HG02938 (cell line): ENCODE results near the gene SPATA19.

Source experiments
- ATAC-seq: cut with Tn5 transposase; IDR thresholded peaks from one replicate; pipeline ENCODE4 v1.9.1; 2021; ENCODE audit warnings: mild to moderate bottlenecking, moderate library complexity; ENCODE audit not compliant: unreplicated experiment

SPATA19 gene

GRCh38 chr11:133819114-133819513, 26.2 kb downstream of the SPATA19 start:
- no peak for ATAC-seq

GRCh38 chr11:133818302-133818701, 27.0 kb downstream of the SPATA19 start:
- no peak for ATAC-seq

DNA sequence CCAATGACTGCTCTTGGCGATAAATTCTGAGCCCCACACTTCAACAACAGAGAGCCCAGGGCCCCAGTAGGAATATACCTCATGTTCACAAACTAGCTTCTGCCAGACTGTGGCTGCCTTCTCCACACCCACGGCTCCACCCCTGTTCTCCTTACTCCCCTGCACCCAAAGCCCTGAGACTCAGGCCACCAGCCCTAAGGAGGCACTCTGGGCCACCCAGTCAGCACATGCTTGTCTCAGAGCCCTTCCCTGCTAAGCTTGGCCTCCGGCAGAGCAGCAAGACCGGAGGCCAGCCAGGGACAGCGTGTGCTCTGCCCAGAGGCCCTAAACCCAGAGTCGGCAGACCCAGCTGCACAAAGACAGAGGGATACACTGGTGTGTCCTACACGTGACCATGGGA, 27.9 kb downstream of the SPATA19 start:
- no peak for ATAC-seq

GRCh38 chr11:133816146-133816870, 29.0 kb downstream of the SPATA19 start:
- no peak for ATAC-seq

DNA sequence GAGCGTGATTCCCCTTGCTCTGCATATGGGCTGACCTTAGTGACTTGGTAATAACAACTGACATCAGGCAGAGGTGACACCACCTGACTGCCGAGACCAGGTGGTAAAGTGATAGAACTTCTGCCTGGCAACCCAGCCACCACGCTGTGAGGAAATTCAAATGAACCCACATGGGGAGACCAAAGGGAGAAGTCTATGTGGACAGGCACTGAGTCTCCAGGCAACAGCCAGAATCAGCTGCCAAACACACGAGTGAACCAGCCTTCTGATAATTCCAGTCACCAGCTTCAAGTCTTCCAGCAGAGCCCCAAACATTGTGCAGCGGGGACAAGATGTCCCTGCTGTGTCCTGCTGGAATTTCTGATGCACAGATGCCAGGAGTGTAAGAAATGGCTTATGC, 29.7 kb downstream of the SPATA19 start:
- no peak for ATAC-seq

DNA sequence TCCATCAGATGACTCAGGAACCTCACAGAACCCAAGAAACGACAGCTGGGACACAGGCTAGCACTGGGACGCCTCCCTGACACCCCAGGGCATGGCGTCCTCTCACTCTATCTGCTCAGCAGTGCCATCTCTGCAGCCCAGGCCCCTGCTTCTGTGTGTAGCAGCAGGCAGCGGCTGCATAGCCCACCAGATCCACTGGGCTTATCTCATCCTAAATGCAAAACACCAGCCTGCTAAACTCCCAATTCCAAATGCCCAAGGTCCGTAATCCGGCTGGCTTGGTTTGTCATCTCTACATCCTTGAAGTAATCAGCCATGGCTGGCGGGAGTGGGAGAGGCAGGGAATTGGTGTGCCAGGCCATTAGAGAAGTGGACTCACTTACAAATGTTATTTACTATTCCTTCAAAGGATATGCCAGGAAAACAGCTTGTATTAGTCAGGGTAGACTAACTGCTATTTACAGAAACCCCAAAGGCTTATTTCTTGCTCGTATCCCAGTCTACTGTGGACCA, 30.7 kb downstream of the SPATA19 start:
- no peak for ATAC-seq

- no peak for ATAC-seq
These were observed 33.2 kb downstream of the SPATA19 start for GRCh38 chr11:133811850-133812685.

- ATAC-seq = no peak
These were observed 34.5 kb downstream of the SPATA19 start for GRCh38 chr11:133810766-133811165.

DNA sequence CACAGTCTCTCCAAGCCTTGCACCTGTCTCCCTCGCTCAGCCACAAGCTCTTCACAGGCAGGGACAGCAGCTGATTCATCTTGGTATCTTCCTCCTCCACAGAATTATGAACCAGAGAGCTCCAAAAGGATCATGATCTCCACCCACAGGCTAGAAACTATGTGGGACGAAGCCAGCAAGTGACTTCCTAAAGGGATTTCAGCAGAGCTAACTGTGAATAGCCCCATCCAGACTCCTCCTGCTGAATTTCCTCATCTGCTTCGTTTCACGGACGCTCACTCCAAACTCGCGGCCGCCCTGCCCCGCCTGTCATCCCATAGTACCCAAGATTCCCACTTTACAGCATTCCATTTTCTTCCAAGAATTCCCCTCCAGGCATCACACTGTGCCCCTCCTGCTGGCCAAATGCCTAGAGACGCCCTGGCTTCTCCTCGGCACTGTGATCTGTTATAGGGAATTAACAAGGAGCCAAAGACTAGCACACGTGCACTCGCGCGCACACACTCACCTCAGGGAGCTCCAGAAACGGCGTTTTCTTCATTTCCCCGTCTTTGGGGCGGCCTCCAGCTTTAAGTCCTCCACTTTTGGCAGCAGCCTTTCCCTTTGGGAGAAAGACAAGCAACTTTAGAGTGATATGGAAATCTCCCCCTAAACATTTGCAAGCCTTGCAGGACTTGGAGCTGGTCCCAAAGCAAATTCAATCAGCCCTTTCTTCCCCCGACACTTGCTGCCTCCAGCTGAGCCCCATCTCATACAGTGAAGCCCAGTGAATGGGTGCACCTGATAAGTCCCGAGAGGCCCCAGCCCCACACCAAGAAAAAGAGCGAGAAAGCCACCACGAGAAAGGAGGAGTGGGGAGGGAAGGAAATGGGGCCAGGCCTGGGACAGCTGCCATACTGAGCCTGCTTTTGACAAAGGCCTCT, 35.5 kb downstream of the SPATA19 start:
- ATAC-seq = no peak

DNA sequence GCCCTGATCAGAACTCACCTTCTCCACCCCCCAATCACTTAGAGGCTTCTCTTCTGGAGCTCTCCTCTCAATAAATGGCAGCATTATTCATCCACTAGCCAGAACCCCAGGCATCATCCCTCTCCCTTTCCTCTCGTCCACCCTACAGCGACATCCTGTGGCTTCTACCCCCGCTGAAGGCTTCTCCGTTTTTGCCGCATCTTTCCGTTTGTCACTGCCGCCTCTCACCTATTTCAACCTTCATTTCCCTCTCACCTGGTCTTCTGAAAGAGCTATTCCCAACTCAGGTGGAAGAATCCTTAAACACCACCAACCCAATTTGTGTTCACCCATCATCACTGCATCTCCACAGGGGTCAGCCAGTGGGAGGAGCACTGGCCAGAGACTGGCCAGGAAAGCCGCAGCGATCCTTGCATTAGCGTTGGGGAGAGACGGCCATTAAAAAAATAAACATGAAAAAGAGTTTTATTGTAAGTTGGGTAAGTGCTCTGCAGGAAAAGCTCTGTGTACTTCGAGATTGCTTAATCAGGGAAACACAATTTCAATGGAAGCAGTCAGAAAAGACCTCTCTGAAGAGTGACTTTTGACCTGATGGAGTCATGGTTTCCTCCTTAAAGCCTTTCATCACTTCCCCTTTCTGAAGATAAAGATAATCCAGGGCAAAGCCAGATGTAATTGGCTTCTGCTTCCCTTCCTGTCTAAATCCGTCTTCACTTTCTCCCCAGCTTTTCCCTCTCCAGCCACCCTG, 36.7 kb downstream of the SPATA19 start:
- no peak for ATAC-seq

GRCh38 chr11:133803026-133803425, 42.3 kb downstream of the SPATA19 start:
- ATAC-seq = no peak

- no peak for ATAC-seq
These were observed 44.0 kb downstream of the SPATA19 start for GRCh38 chr11:133801356-133801755.

DNA sequence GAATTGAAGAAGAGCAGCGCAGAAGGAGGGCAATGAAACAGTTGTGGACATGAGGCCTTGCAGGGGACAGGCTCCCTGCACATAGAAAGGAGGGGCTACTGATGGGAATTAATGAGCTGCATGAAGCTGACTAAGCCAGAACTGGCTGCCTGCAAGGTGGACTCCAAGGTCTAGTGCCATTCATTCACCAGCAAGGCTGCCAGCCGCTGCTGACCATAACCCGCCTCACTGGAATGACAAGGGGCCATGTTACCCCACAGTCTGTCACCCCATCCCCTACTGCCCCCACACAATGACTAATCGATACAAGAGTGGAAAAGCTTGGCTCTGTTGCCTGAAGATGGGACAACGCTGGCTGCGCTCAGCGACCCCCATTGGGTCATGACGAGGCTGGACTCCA, 44.6 kb downstream of the SPATA19 start:
- ATAC-seq = no peak

- no peak for ATAC-seq
These were observed 47.8 kb downstream of the SPATA19 start for GRCh38 chr11:133797554-133797953.

- ATAC-seq = no peak
These were observed 49.1 kb downstream of the SPATA19 start for GRCh38 chr11:133796043-133796795.

GRCh38 chr11:133795088-133795487, 50.2 kb downstream of the SPATA19 start:
- no peak for ATAC-seq

GRCh38 chr11:133794205-133794604, 51.1 kb downstream of the SPATA19 start:
- ATAC-seq = no peak

DNA sequence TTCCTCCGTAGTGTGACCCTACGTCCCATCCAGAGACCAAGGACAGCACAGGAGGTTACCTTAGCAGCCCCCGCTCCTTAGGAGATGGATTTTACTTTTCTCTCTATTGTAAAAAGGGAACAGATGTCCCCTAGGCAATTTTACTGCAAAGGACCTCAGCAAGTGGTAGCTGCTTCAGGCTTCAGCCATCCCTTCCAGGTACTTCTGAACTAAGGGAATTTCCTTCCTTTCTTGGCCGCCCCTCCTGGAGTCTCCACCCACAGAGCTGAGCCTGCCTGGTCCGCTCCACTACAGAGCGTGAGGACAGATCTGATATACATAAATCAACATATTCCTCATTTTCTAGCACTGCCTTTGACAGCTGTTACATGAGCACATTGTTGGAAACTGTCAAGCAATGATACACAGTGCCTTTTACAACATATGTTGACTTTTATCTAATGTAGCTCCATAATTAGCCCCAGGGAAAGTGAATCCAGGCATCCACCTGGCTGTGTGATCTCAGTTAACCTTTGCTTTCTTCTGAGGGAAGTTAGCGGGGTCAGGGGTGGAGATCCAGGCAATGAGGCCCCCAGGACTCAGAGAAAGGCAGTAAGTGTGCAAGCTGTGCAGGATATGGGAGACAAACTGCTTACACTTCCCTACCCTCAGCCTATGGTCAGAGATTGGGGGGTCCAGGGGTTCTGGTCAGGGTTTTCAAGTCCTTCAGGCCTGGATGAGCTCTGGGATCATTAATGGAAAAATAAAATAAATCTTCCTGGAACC, 51.9 kb downstream of the SPATA19 start:
- ATAC-seq = no peak

GRCh38 chr11:133790995-133791394, 54.3 kb downstream of the SPATA19 start:
- no peak for ATAC-seq
